ENCODE data around the gene UBE2O.
"Not testable (repeated sequence)": the region's sequence is repeated elsewhere in the genome, so short reads cannot be mapped to it uniquely, and the experiment has no call there.

Gene UBE2O

DNA sequence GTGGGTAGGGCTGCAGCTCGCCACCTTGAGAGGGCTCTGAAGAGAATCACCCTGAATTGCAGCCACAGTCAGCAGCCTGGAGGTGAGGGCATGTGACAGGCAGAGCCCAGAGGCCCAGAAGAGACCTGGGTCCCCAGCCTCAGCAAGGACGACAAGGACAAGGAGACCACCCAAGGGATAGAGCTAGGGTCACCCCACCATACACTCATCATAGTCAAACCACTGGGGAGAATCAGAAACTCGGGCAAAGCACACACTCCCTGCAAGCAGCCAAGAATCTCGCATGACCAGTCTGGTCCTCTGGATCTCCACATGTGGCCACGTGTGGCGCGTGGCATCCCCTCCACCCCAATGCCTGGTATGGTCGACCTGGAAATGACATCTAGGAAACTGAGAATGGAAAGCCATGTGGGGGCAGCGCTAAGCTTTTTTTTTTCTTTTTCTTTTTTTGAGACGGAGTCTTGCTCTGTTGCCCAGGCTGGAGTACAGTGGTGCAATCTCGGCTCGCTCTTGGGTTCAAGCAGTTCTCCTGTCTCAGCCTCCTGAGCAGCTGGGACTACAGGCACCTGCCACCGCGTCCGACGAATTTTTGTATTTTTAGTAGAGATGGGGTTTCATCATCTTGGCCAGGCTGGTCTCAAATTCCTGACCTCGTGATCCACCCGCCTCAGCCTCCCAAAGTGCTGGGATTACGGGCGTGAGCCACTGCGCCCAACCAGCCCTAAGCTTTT lies 73.1 kb downstream of the UBE2O start:
- DNase-seq, result no peak

DNA sequence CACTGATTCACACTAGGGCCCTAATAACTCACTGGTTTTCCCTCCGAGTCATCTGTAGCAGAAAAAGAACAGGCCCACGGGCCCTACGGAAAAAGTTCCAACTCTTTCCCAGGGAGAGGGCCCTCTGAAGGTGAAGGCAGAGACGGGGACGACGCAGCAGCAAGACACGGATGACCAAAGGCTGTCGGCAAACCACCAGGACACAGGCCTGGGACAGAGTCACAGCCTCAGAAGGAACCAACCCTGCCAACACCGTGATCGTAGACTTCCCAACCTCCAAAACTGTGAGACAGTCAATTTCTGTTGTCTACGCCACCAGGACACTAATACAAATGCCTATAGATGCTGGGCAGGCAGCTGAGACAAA lies 73.7 kb downstream of the UBE2O start:
- no peak for DNase-seq

DNA sequence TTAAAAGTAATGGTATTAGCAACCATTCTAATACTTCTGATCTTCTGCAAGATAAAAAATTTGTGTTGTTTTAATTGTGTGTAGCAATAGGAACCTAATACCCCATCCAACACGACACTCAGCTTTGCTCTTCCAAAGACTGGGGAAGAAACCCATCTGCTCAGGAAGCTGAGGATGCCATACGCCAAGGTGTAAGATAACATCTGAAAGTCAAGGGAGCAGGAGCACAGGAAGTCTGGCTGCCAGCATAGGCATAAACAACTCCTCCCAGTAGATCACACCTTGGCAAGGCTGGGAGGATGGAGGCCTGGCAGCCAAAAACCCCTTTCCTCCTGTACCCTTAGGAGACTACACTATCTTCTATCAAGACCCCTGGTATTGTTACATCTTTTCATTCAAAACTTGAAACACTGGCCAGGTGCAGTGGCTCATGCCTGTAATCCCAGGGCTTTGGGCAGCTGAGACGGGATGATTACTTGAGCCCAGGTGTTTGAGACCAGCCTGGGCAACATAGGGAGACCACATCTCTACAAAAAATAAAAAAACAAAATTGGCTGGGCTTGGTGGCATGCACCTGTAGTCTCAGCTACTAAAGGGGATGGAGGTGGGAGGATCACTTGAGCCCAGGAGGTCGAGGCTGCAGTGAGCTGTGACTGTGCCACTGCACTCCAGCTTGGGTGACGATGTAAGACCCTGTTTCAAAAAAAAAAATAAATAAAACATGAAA lies 74.2 kb downstream of the UBE2O start:
- no peak for DNase-seq

DNA sequence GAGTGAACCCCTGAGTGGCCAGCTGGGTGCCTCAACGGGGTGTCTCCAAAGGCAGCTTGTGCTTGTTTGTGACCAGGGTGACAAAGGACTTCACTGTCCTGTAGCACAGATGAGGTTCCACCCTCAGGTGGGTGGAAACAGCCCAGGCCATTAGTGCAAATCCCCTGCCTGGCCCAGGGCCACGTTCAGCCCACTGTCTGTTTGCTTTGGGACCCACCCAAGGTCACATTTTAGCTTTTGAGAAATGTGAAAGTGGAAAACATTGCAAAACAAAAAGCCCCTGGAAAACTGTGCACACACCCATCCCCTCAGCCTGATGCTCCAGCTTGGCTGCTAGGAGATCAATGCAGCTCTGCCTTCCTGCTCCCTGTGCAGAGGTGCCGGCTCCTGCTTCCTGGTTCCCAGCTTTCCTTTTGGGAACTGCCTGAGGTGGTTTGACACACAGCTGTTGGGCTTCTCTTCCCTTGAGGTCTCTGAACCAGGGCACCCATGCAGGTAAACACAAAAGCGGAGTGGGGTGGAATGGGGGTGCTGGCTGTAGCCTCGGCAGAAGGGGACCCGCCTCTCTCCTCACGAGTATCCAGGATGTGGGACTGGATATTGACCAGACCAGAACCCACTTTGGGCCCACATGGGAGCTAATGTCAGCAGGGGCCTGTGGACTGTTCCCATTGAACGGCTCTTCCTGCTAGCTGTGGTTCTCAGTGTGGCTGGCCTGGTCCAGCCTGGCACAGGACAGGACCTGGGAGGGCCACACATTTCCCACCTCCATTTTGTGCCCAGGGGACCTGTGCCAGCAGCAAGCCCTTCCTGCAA lies 76.4 kb downstream of the UBE2O start:
- no peak for DNase-seq

DNA sequence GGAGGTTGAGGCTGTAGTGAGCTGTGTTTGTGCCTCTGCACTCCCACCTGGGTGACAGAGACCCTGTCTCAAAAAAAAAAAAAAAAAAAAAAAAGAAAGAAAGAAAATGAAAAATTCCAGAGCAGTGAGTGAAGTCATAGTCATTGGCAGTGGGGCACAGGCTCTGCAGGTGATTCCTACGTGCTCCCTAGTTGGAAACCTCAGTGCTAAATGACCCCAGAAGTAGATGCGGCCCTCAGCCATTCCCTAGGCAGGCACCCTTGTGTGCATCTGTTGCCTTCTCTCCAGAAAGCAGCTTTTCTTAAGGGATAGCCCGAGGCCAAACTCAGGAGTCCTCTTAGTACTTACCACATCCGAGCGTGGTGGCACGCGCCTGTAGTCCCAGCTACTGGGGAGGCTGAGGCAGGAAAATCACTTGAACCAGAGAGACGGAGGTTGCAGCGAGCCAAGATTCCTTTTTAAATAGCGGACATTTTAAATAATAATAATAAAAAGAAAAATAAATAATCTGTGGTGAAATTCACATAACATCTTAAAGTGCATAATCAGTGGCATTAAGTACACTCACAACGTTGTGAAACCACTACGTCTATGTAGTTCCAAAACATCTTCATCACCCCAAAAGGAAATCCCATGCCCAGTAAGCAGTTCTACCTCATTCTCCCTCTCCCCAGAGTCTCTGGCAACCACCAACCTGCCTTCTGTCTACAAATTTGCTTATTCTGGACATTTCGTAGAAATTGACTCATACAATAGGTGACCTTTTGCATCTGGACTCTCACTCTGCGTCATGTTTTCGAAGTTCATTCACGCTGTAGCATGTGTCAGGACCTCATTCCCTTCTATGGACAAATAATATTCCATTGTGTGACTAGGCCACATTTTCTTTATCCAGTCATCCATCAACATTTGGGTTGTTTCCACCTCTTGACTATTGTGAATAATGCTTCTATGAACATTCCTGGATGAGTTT lies 81.0 kb downstream of the UBE2O start:
- DNase-seq, result no peak

DNA sequence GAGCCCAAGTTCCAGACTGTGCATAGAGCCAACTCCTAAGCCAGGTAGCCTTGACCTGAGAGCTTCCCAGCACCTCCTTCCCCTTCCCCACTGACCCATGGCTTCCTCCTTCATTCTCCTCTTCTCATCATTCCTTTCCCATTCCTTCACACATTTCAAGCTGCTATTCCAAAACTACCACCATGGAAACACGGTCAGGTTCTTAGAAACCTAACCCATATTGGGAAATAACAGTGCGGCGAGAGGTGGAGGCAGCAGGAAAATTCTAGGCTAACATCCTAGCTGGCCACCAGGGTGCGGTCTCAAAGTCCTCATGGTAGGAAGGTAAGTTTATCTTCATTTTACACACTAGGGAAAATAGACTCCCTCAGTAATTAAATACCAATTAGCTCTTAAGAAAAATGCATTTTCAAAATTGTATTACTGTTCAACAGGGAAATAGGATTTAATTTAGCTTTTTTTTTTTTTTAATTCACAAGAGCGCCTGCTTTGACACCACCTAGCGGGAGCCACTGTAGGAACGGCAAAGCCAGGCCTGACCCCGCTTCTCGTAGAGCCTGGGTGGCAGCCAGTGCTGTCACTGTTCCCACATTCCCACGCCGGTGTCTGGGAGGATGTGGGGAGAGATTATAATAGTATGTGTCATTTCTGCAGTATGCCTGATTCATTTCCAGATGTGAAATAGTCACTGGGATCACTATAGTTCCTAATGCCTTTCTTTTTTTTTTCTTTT lies 82.5 kb downstream of the UBE2O start:
- peak in 33 of 56 donors; percentile 7 to 79 (median 41) for DNase-seq

DNA sequence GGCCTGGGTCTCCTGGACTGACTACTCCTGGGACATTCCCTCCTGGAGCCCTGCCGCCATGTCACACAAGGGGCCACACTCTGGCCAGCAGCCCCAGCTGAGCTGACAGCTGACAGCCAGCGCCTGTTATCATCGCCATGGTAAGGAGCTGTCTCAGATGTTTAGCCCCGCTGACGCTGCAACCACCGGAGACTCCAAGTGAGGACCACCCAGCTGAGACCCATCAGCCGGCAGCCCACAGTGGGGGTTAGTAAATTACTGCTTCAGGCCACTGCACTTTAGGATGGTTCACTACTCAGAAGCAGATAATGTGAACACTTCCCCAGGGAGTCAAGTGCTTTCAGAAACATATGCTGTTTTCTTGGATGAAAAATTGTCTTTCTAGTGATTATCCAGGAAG lies 83.1 kb downstream of the UBE2O start:
- DNase-seq, result no peak

DNA sequence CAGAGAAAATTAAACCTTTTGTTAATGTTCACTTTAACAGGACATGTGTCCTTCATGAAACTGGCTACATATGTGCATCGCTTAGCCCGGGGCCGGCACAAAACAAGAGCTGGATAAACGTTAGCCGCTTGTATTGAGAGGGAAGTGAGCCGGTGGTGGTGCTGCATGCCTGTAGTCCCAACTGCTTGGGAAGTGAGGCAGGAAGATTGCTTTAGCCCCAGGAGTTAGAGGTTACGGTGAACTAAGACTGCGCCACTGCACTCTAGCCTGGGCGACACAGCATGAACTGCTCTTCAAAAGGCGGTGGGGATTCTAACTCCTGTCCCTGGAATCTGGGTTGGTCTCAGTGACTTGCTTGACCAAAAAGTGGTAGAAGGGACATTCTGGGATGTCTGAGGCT lies 83.6 kb downstream of the UBE2O start:
- no peak for DNase-seq

DNA sequence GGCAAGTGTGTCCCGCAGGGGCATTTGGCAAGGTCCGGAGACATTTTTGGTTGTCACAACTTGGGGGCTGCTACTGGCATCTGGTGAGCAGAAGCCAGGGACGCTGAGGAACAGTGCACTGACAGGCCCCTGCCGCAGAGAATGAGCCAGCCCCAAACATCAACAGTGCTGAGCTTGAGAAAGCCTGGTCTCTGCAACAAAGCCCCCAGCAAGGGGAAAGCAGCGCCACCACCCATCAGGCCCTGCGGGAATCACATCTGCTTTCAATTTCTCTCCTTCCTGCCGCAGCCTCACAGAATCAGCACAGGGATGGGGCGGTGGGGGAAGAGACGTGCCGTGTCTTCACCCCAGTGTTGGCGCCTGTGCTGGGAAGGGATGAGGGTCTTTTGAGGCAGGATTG lies 84.4 kb downstream of the UBE2O start:
- no peak for DNase-seq

DNA sequence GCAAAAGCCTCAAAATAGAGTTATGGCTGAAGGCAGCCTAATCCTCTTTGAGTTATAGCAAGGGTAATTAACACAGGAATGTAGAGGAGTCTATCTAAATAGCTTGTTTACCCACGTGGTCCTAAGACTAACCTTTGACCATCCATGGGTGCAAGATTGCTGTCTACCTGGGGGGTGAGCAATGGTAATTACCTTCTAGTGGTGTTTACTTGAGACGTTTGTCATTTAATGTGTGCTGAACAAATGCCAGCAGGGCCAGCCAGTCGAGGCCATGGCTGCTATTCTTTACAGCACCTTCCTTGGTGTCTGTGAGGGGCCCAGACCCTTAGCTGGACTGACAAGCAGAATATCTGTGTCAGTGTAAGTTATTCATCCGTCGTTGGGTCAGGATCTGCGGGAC lies 85.3 kb downstream of the UBE2O start:
- DNase-seq, result no peak

DNA sequence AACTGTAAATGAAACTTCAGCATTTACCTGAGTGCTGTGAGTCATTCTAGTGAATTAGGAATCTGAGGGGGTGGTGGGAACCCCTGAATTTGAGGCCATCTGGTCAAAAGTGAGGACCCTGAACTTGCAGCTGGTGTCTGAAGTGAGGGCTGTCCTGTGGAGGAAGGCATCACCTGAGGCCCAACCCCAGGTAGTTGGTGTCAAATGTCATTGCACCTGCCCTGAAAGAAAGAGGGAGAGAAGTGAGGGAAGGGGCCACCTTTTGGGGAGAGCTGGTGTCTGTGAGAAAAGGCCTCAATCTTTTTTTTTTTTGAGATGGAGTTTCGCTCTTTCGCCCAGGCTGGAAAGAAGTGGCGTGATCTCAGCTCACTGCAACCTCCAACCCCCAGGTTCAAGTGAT lies 86.7 kb downstream of the UBE2O start:
- no peak for DNase-seq

DNA sequence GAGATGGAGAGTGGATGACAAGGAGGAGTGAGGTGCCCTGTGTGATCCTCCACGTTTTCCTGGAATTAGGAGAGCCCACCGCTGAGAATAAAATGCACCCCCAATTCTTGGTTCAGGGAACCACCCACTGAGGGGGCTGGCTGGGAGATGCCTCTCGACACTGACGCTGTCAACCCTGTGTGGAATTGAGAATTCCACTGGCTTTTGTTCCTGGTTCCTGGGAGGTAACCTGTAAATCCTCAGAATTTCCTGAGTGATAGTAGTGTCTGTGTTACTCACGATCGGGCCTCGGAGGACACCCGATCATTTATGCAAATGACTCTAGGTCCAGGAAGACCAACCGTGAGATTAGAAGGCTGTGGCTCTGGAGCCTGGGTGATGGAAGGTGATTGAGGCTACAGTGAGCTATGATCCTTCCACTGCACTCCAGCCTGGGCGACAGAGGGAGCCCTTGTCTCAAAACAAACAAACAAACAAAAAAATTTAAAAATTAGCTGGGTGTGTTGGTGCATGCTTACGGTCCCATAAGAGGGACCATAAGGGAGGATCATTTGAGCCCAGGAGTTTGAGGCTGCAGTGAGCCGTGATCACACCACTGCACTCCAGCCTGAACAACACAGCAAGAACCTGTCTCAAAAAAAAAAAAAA lies 87.6 kb downstream of the UBE2O start:
- DNase-seq, result no peak

DNA sequence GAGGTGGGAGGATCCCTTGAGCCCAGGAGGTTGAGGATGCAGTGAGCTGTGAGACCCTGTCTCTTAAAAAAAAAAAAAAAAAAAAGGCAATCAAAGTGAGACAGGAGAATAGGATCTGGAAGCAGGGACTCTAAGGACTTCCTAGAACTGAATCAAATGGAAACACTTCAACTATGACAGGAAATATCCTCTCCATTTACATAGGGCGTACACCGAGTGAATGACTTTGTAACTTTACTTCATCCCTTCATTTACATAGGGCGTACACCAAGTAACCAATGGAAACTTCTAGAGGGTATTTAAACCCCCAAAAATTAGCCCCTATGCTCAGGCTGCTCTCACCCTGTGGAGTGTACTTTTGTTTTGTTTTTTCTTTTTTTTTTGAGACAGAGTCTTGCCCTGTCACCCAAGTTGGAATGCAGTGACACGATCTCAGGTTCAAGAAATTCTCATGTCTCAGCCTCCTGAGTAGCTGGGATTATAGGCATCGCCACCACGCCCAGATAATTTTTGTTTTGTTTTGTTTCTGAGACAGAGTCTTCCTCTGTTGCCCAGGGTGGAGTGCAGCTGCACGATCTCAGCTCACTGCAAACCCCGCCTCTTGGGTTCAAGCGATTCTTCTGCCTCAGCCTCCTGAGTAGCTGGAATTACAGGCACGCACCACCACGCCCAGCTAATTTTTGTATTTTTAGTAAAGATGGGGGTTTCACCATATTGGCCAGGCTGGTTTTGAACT lies 89.7 kb downstream of the UBE2O start:
- no peak for DNase-seq

DNA sequence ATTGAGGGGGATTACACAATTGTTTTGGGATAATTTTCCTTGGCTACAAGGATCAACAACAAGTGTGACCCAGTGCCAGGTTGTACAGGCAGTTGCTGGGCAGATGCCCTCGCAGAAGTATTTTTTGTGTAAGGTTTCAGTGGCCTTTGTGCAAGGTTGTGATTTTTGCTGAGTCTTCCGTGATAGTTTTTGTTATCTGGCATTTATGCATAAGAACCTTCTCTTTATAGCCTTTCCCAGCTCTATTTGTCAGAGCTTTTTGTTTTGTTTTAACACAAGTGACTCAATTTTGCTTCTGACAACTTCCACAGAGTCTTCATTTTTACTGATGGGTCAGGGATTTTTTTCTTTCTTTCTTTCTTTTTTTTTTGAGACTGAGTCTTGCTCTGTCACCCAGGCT lies 92.5 kb downstream of the UBE2O start:
- no peak for DNase-seq

DNA sequence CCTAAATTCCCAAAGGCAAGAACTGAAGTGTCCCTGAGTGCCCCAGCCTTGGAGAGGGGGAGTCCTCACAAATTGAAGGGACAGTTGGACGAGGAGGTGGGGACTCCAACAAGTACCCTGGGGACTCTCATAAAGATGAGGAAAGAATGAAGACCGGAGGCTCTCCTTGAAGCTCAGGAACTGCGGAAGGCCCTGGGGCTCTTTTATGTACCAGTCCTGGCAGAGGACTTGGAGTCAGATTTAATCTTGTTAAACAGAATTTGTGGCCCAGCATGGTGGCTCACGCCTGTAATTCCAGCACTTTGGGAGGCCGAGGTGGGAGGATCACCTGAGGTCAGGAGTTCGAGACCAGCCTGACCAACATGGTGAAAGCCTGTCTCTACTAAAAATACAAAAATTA lies 93.2 kb downstream of the UBE2O start:
- DNase-seq, result not testable (repeated sequence)

DNA sequence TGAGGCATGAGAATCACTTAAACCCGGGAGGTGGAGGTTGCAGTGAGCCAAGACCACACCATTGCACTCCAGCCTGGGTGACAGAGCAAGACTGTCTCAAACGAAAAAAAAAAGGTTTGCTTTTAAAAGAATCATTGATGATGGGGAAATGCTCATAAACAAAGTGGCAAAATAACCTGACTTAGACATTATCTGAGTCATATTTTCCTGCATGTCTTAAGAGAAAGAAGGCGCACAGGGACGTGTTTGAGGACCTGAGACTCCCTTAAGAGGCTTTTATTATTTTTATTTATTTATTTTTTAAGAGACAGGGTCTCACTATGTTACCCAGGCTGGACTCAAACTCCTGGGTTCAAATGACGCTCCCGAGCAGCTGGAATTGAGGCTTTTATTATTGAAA lies 93.6 kb downstream of the UBE2O start:
- no peak for DNase-seq

DNA sequence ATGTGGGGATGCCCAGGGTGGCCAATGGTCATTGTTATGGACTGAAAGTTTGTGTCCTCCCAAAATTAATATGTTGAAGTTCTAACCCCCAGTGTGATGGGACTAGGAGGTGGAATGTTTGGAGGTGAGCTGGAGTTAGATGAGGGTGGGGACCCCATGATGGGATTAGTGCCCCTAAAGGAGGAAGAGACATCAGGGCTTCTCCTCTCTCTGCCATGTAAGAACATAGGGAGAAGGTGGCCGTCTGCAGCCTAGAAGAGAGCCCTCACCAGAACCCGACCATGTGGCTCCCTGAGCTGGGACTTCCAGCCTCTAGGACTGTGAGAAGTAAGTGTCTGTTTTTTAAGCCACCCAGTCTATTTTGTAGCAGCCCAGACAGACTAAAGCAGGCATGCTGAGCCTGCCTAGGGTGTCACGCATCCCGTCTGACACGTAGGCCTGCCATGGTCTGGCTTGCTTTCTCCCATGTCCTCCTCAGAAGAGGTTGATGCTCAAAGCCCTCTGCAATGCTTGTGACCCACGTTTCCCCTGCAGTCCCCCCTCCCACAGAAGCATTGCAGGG lies 95.3 kb downstream of the UBE2O start:
- no peak for DNase-seq

DNA sequence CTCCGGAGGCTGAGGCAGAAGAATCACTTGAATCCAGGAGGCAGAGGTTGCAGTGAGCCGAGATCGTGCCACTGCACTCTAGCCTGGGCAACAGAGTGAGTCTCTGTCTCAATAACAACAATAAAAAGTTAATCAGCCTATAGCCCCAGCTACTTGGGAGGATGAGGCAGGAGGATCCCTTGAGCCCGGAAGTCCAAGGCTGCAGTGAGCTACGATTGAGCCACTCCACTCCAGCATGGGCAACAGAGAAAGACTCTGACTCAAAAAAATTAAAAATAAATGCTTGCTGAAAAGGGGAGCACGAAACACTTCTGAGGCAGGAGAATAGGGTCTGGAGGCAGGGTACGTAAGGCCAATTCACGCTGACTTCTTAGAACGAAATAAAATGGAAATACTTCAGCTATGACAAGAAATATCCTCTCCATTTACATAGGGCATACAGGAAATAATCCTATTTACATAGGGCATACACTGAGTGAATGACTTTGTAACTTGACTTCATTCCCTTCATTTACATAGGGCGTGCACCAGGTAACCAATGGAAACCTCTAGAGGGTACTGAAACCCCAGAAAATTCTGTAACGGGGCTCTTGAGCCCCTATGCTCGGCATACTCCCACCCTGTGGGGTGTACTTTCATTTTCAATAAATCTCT lies 96.0 kb downstream of the UBE2O start:
- no peak for DNase-seq
